Activated CD4-positive, alpha-beta T cell treated with anti-CD3 and anti-CD28 coated beads, Interleukin-2, amount 50 U/mL, for 48 hours (primary cell): ENCODE results near the gene ZNF71.

ENCODE experiments used
- DNase-seq, 2 experiments: peaks; one replicate each; pipeline ENCODE4 v3.0.0-alpha.2; 2020

The ZNF71 gene

GRCh38 chr19:56594783-56595547, at the start of gene ZNF71:
Gene ZNF71 (plus strand): TSS chr19:56595302. CDS start chr19:56601559, 6,257 bp downstream.
- DNase-seq, result peak; percentile 89 to 91

DNA sequence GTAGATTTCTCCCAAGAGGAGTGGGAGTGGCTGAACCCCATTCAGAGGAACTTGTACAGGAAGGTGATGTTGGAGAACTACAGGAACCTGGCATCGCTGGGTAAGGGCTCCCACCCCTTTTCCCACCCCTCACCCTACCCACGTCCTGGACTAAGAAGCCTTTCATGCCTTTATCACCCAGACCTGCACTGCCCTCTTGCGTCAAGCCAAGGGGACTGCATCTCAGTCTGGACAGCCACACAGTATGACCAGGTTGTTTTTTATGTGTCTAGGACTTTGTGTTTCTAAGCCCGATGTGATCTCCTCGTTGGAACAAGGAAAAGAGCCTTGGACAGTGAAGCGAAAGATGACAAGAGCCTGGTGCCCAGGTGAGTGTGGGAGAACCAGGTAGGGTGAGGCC, 47.6 kb upstream of the ZNF71 start:
- no peak for DNase-seq

- no peak for DNase-seq
Measured at GRCh38 chr19:56554272-56554869, 40.7 kb upstream of the ZNF71 start.

GRCh38 chr19:56562766-56563165, 32.3 kb upstream of the ZNF71 start:
- DNase-seq, result no peak

DNA sequence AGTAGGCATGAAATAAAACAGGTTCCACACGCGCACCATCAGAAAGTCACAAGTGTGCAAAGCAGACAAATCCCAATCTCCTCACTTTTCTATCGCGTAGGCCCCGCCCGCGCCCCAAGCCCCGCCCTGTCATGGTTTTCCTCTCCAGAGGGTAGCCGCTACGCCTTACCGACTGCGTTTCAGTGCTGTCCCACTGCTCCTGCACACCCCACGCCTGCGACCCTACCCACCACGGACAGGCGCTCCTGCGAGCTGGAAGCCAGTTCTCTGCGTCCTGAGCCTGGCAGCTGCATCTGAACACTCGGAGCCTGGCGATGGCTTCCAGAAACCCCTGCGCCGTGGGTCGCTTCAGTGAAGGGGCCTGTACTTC, 28.2 kb upstream of the ZNF71 start:
- peak; percentile 67 to 71 for DNase-seq

DNA sequence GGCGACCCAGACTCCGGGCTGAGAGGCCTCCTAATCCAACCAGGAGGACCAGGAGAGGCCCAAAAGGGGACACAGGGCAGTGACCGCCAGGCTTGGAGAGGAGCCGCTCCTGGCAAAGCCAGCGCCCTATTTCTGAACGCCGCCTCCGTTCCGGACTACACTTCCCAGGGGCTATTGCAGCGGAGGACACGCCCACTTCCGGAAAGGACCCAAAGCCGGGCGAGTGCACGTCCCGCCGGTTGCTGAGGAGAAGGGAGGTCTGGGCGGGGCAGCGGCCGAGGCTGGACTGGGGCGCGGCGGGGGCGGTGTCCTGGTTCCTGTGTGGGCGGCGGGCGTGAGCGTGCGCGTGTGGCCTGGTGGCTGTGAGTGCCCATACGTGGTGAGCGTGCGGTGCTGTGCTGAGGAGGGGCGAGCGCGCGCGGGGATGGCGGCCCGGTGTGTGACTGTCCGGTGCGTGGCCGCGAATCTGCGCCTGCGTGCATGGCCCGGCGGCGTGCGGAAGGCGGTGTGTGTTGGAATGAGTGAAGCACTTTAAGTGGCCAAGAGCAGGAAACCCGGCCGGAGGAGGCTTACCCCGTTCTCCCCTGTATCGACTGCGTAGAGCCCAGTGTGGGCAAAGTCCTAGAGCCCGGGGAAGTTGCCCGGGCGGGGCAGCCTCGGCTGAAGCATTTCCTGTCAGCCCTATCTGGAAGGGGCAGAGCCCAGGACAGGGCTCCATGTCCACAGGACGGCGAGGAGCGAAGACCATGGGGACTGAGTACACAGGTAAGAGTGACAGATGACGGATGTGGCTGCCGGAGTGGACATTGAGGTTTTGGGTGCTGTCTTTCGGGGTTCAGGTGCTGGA, 27.6 kb upstream of the ZNF71 start, which contains the start of gene ZNF470:
TSS of gene ZNF470 (plus strand) at position 195 of the 847 bp plus-strand sequence. CDS start 2,844 bp downstream, outside the sequence.
- peak; percentile 90 to 93 for DNase-seq

- no peak for DNase-seq
Measured at GRCh38 chr19:56572589-56572988, 22.5 kb upstream of the ZNF71 start.

- DNase-seq, result no peak
Measured at GRCh38 chr19:56573914-56574313, 21.2 kb upstream of the ZNF71 start.

DNA sequence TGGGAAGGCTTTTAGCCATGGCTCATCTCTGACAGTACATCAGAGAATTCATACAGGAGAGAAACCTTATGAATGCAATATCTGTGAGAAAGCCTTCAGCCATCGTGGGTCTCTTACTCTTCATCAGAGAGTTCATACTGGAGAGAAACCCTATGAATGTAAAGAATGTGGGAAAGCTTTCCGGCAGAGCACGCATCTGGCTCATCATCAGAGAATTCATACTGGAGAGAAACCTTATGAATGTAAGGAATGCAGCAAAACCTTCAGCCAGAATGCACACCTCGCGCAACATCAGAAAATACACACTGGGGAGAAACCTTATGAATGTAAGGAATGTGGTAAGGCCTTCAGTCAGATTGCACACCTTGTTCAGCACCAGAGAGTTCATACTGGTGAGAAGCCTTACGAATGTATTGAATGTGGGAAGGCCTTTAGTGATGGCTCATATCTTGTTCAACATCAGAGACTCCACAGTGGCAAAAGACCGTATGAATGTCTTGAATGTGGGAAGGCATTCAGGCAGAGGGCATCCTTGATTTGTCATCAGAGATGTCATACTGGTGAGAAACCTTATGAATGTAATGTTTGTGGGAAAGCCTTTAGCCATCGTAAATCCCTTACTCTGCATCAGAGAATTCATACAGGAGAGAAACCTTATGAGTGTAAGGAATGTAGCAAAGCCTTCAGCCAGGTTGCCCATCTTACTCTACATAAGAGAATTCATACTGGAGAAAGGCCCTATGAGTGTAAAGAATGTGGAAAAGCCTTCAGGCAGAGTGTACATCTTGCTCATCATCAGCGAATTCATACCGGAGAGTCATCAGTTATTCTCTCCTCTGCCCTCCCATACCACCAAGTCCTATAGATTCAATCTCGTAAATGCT, 17.1 kb upstream of the ZNF71 start:
- no peak for DNase-seq

- no peak for DNase-seq
Measured at GRCh38 chr19:56594446-56594782, 688 bp upstream of the ZNF71 start.

- DNase-seq, result no peak
Measured at GRCh38 chr19:56595548-56595899, 422 bp downstream of the ZNF71 start.

DNA sequence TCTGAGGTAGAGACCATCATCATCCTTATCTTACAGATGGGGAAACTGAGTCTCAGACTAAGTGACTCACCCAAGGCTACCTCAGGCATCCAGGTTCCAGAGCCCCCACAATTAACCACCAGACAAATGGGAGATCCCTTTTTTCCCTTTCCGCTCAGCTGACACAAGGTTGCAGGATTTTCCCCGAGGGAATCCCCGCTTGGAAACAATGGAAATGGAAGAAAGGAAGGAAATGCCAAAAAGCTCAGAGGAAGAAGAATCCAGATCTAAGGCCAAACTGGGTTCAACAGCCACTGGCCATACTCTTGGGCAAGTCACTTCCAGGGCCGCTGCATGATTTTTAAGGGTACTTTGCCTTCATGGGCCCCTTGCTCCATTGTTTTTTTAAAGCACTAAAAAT, 1.6 kb downstream of the ZNF71 start:
- no peak for DNase-seq

DNA sequence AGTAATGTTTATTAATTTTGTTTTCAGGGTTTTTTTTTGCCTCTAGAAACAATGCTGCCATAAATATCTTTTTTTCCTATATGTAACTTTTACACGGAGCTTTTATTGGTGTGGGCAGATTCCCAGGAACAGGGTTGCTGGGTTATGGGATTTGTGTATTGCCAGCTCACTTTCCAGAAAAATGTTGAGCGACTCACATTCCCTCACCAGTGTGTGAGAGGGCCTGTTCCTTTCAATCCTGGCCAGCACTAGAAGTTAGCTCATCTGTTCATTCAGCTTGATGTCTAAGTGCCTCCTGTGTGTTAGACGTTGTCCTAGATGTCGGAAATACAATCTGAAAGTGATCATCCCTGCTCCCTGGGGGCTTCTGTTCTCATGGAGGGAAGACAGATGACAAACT, 2.6 kb downstream of the ZNF71 start:
- DNase-seq, result no peak

GRCh38 chr19:56601375-56601774, 6.3 kb downstream of the ZNF71 start:
- DNase-seq, result no peak

- DNase-seq, result no peak
Measured at GRCh38 chr19:56603829-56604228, 8.7 kb downstream of the ZNF71 start.

DNA sequence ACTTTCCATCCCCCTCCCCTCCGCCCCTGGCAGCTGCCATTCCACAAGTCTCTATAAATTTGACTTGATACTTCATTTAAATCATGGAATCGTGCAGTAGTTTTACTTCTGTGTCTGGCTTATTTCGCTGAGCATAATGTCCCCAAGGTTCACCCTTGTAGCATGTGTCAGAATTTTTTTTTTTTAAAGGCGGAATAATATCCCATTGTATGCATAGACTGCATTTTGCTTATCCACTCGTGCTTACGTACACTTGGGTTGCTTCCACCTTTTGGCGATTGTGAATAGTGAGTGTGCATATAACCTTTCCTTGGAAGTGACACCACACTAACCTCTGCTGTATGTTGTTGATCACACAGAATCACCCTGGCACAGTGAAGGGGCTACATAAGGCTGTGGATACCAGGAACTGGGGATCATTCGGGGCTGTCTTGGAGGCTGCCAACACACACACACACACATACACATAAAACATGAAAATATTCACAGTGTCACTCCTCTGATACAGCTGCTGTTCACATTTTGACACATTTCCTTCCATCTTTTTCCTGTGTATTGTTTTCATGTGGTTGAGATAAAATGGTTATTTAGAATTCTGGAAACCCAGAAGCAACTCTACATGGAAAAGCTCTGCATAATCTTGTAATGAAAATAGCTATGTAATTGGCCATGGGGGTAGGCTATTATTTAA, 13.3 kb downstream of the ZNF71 start:
- no peak for DNase-seq

DNA sequence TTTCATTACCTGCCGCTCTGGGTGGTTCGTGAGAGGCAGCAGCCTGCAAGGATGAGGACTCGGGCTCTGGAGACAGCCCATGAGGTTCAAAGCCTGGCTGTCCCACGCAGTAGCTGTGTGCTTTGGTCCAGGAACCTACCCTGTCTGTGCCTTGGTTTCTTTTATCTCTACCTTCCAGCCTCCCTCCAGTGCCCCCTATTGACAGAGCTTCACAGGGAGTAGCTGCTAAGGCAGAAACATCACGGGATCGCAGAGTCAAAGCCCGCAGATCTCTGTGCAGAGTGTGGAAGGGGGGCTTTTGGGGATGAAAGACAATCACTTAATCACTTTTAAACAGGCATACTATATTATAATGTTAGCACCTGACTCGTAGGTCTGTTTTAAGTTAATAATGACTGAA, 16.2 kb downstream of the ZNF71 start:
- no peak for DNase-seq

- DNase-seq, result no peak
Measured at GRCh38 chr19:56612737-56613136, 17.6 kb downstream of the ZNF71 start.

DNA sequence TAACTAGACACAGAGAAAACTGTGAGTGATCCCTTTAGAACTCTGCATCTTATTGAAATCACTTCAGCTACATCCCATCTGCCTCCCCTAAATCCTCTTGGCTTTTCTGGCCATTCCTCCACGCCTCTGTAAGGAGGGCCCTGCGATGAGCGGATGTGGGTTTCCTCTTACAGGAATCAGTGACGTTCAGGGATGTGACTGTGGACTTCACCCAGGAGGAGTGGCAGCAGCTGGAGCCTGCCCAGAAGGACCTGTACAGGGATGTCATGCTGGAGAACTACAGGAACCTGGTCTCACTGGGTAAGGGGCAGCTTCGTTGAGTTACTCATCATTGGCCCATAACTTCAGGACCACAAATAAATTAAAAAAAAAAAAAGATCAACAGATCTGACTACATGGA, 18.5 kb downstream of the ZNF71 start:
- DNase-seq, result no peak

GRCh38 chr19:56617531-56617930, 22.4 kb downstream of the ZNF71 start:
- DNase-seq, result no peak

GRCh38 chr19:56619121-56619520, 24.0 kb downstream of the ZNF71 start:
- no peak for DNase-seq

DNA sequence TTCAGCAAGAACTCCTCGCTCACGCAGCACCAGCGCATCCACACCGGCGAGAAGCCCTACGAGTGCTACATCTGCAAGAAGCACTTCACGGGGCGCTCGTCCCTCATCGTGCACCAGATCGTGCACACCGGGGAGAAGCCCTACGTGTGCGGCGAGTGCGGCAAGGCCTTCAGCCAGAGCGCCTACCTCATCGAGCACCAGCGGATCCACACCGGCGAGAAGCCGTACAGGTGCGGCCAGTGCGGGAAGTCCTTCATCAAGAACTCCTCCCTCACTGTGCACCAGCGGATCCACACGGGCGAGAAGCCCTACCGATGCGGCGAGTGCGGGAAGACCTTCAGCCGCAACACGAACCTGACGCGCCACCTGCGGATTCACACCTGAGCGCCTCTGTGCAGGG, 27.3 kb downstream of the ZNF71 start:
- no peak for DNase-seq
